Stimulated activated CD8-positive, alpha-beta memory T cell treated with anti-CD3 and anti-CD28 coated beads, Interleukin-4, amount 100 ng/mL, for 24 hours (primary cell): ENCODE results near the gene COL5A1.
A peak's percentile ranks its signal among the peaks of the same experiment; 100 is the strongest.

ENCODE experiments used
- DNase-seq: peaks from one replicate; pipeline ENCODE4 v3.0.0-alpha.2; 2020; ENCODE audit warnings: low read depth

Gene COL5A1

GRCh38 chr9:134728021-134728795 lies 86.6 kb downstream of the COL5A1 start:
- DNase-seq, result no peak

- DNase-seq, result no peak
Measured at GRCh38 chr9:134728801-134729495, 87.3 kb downstream of the COL5A1 start.

- no peak for DNase-seq
Measured at GRCh38 chr9:134730011-134730760, 88.6 kb downstream of the COL5A1 start.

- no peak for DNase-seq
Measured at GRCh38 chr9:134730761-134731496, 89.3 kb downstream of the COL5A1 start.

- DNase-seq, result no peak
Measured at GRCh38 chr9:134731497-134732391, 90.1 kb downstream of the COL5A1 start.

GRCh38 chr9:134732392-134733110 lies 90.9 kb downstream of the COL5A1 start:
- DNase-seq, result no peak

- no peak for DNase-seq
Measured at GRCh38 chr9:134733480-134734232, 92.1 kb downstream of the COL5A1 start.

- no peak for DNase-seq
Measured at GRCh38 chr9:134734270-134734669, 92.7 kb downstream of the COL5A1 start.

GRCh38 chr9:134735441-134736175 lies 94.0 kb downstream of the COL5A1 start:
- no peak for DNase-seq

GRCh38 chr9:134736791-134737497 lies 95.3 kb downstream of the COL5A1 start:
- no peak for DNase-seq

- no peak for DNase-seq
Measured at GRCh38 chr9:134737842-134738580, 96.4 kb downstream of the COL5A1 start.

- peak; percentile 11 for DNase-seq
Measured at GRCh38 chr9:134738869-134739659, 97.5 kb downstream of the COL5A1 start.

GRCh38 chr9:134739660-134739968 lies 98.0 kb downstream of the COL5A1 start:
- DNase-seq, result no peak

GRCh38 chr9:134740071-134740470 lies 98.5 kb downstream of the COL5A1 start:
- no peak for DNase-seq

- DNase-seq, result no peak
Measured at GRCh38 chr9:134741846-134742245, 100.2 kb downstream of the COL5A1 start.

GRCh38 chr9:134742822-134743535 lies 101.4 kb downstream of the COL5A1 start:
- DNase-seq, result no peak
